IMR-90 (cell line): ENCODE measurements around the gene RNF224. TPM values are rescaled to one million over a fixed set of nuclear protein-coding genes. Genes with fewer than 3 reads are reported as not detected.

Experiments
- ATAC-seq: fragments of 200-7000 bp; cut with Tn5 transposase; 2 replicates; pipeline ENCODE4 v1.9.1; 2020; ENCODE audit warnings: low read depth, mild to moderate bottlenecking, moderate library complexity
- BruUV-seq: library from RNA; stranded (reverse); fragments of 400-500 nt; replicated peaks from 2 replicates; lab custom pipeline; 2021; lab: Mats Ljungman, UMichigan
- CTCF ChIA-PET: fragments of 300-600 bp; formaldehyde crosslinking; extraction: SDS; loops from one replicate; lab custom pipeline; 2021; ENCODE audit warnings: antibody characterized with exemption; lab: Yijun Ruan, JAX
- POLR2A ChIA-PET: fragments of 300-600 bp; sonication (Branson Sonifier 250); formaldehyde crosslinking; loops from one replicate; lab custom pipeline; 2022; ENCODE audit warnings: antibody characterized with exemption; ENCODE audit not compliant: unreplicated experiment; lab: Charles Lee
- DNase-seq: peaks from one replicate; pipeline ENCODE4 v3.0.0; 2013
- H2AFZ ChIP-seq: replicated peaks from 2 replicates; pipeline ENCODE3; 2013; ENCODE audit warnings: low read length, mild to moderate bottlenecking; ENCODE audit not compliant: poor library complexity
- H2AK5ac ChIP-seq: 2 replicates; pipeline ENCODE4 v1.6.1; 2013; ENCODE audit warnings: low read depth, low read length, inconsistent platforms
- H2AK9ac ChIP-seq: replicated peaks from 2 replicates; pipeline ENCODE3; 2013; ENCODE audit warnings: mild to moderate bottlenecking, low read depth, low read length, moderate library complexity; ENCODE audit not compliant: poor library complexity
- H2BK120ac ChIP-seq: 2 replicates; pipeline ENCODE4 v1.6.1; 2013; ENCODE audit warnings: low read depth, low read length, inconsistent platforms
- H2BK15ac ChIP-seq: 3 replicates; pipeline ENCODE4 v1.6.1; 2013; ENCODE audit warnings: low read depth, low read length, inconsistent platforms
- H2BK20ac ChIP-seq: 2 replicates; pipeline ENCODE4 v1.6.1; 2013; ENCODE audit warnings: low read depth, mild to moderate bottlenecking, inconsistent platforms, low read length, moderate library complexity
- H2BK5ac ChIP-seq: 2 replicates; pipeline ENCODE4 v1.6.1; 2013; ENCODE audit warnings: mild to moderate bottlenecking, low read depth, low read length, inconsistent platforms; ENCODE audit not compliant: poor library complexity, severe bottlenecking
- H3K14ac ChIP-seq: replicated peaks from 2 replicates; pipeline ENCODE4 v1.6.1; 2013; ENCODE audit warnings: low read depth, low read length, inconsistent platforms
- H3K18ac ChIP-seq: 2 replicates; pipeline ENCODE4 v1.6.1; 2013; ENCODE audit warnings: low read depth, low read length, control low read depth
- H3K23ac ChIP-seq: 2 replicates; pipeline ENCODE4 v1.6.1; 2013; ENCODE audit warnings: low read depth, low read length, inconsistent platforms
- H3K27ac ChIP-seq: 2 replicates; pipeline ENCODE4 v1.5.1; 2013; ENCODE audit warnings: mild to moderate bottlenecking, control low read depth, low read length; ENCODE audit not compliant: insufficient read depth
- H3K27me3 ChIP-seq: 2 replicates; pipeline ENCODE4 v1.6.1; 2013; ENCODE audit warnings: low read length; ENCODE audit not compliant: control insufficient read depth, insufficient read depth
- H3K36me3 ChIP-seq: 2 replicates; pipeline ENCODE4 v1.6.1; 2013; ENCODE audit warnings: low read length, mixed read lengths; ENCODE audit not compliant: control insufficient read depth, insufficient read depth
- H3K4ac ChIP-seq: 2 replicates; pipeline ENCODE4 v1.6.1; 2013; ENCODE audit warnings: low read depth, low read length, inconsistent platforms
- H3K4me1 ChIP-seq: 2 replicates; pipeline ENCODE4 v1.6.1; 2013; ENCODE audit warnings: low read length, mixed read lengths; ENCODE audit not compliant: control insufficient read depth, insufficient read depth
- H3K4me2 ChIP-seq: 2 replicates; pipeline ENCODE4 v1.6.1; 2013; ENCODE audit warnings: low read depth, mild to moderate bottlenecking, control low read depth, low read length, moderate library complexity
- H3K4me3 ChIP-seq: 2 replicates; pipeline ENCODE4 v1.5.1; 2013; ENCODE audit warnings: low read depth, mild to moderate bottlenecking, control low read depth, low read length, moderate library complexity; ENCODE audit not compliant: insufficient read depth
- H3K56ac ChIP-seq: 2 replicates; pipeline ENCODE4 v1.6.1; 2013; ENCODE audit warnings: low read length, inconsistent platforms; ENCODE audit not compliant: insufficient read depth; ENCODE audit errors: extremely low read depth
- H3K79me1 ChIP-seq, 2 experiments: 2 replicates each; pipeline ENCODE4 v1.6.1; 2013; ENCODE audit warnings: low read length in 2 of 2, inconsistent platforms in 1 of 2, low read depth in 1 of 2
- H3K9ac ChIP-seq: 2 replicates; pipeline ENCODE4 v1.6.1; 2013; ENCODE audit warnings: low read depth, low read length, control low read depth
- H3K9me1 ChIP-seq: 2 replicates; pipeline ENCODE4 v1.6.1; 2013; ENCODE audit warnings: low read length, inconsistent platforms; ENCODE audit not compliant: insufficient read depth
- H3K9me3 ChIP-seq: 2 replicates; pipeline ENCODE4 v1.6.1; 2013; ENCODE audit warnings: low read length; ENCODE audit not compliant: control insufficient read depth, insufficient read depth
- H4K20me1 ChIP-seq: 2 replicates; pipeline ENCODE4 v1.6.1; 2013; ENCODE audit warnings: low read length, inconsistent platforms; ENCODE audit not compliant: insufficient read depth
- H4K5ac ChIP-seq: 2 replicates; pipeline ENCODE4 v1.6.1; 2013; ENCODE audit warnings: mild to moderate bottlenecking, low read depth, low read length, control low read depth
- H4K8ac ChIP-seq, 2 experiments: 2 replicates each; pipeline ENCODE4 v1.6.1; 2013; ENCODE audit warnings: low read depth in 2 of 2, low read length in 2 of 2, control low read depth in 1 of 2, inconsistent platforms in 1 of 2
- H4K91ac ChIP-seq: 2 replicates; pipeline ENCODE4 v1.6.1; 2013; ENCODE audit warnings: low read depth, low read length, inconsistent platforms; ENCODE audit not compliant: insufficient read depth
- MAFK ChIP-seq: IDR thresholded peaks from 2 replicates; pipeline ENCODE4 v1.6.1; 2012; ENCODE audit warnings: low read depth, low read length, improper control_type of control experiment
- RAD21 ChIP-seq: IDR thresholded peaks from 2 replicates; pipeline ENCODE4 v1.6.1; 2012; ENCODE audit warnings: low read length, improper control_type of control experiment
- WGBS, 2 experiments: methylation state at CpG; one replicate each; pipeline versions ENCODE4 v1.1.5 to v1.1.7; 2013; ENCODE audit warnings: missing lambda C conversion rate in 2 of 2; ENCODE audit not compliant: insufficient read length in 1 of 2; ENCODE audit errors: extremely low coverage in 2 of 2; 5-methylcytosine and 5-hydroxymethylcytosine counted together
- dilution Hi-C: fragments of 300-500 bp; cut with HindIII; formaldehyde crosslinking; loops from one replicate; pipeline ENCODE4 v1.14.3; 2018; ENCODE audit warnings: low sequenced_read_pairs; ENCODE audit not compliant: unreplicated experiment
- in situ Hi-C: fragments of 300-500 bp; cut with MboI; formaldehyde crosslinking; loops from 3 replicates; pipeline ENCODE4 v1.14.3; 2019; ENCODE audit warnings: low sequenced_read_pairs, inconsistent platforms, mixed read lengths
- intact Hi-C: fragments of 100-400 bp; cut with micrococcal nuclease; formaldehyde crosslinking; loops from 2 replicates; pipeline ENCODE4 v1.10.0; 2022
- polyA plus RNA-seq, 3 experiments: library from polyadenylated mRNA; depleted of rRNA; stranded (reverse); fragments of >200 nt; gene quantifications; 2 replicates each; pipeline ENCODE4 v1.2.3, GENCODE V29; 2012; ENCODE audit warnings: low replicate concordance in 1 of 3
- total RNA-seq: library from RNA; depleted of rRNA; stranded (reverse); fragments of >200 nt; gene quantifications from 2 replicates; pipeline ENCODE4 v1.2.3, GENCODE V29; 2012
- TF ChIP-seq, protein P1 (sequence below): fragments of 150-350 bp; IDR thresholded peaks from 2 replicates; pipeline ENCODE4 v1.6.1; 2016; ENCODE audit warnings: low read depth, mild to moderate bottlenecking, low read length, moderate library complexity, borderline replicate concordance

The RNF224 gene
- total and polyA plus RNA-seq, 2 of the 4 experiments (the other 2 are of a cell fraction), result not detected

DNA sequence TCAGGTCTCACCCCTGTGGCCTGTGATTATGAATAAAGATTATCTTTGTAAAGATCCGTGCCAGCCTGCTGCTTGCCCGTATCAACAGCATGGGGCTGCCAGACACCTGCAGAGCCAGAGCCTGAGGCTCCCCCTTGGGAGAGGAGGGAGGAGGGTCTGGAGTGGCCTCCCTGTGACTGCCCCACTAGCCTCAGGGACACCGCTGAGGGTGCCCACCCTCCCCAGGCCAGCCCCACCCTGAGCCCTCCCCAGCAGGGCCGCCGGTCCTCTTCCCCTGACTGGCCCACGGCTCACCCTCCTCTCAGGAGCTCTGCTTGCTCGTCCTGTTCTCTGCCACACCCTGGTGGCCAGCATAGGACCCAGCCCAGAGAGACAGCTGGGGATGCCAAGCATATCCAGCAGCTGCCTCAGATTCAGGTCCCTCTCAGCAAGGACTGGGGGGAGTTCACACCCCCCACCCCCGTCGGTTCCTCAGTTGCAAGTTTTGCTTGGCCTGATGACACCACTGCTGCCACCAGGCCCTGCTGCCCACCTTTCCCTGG, 36.9 kb upstream of the RNF224 start:
- TF ChIP-seq, protein P1, sequence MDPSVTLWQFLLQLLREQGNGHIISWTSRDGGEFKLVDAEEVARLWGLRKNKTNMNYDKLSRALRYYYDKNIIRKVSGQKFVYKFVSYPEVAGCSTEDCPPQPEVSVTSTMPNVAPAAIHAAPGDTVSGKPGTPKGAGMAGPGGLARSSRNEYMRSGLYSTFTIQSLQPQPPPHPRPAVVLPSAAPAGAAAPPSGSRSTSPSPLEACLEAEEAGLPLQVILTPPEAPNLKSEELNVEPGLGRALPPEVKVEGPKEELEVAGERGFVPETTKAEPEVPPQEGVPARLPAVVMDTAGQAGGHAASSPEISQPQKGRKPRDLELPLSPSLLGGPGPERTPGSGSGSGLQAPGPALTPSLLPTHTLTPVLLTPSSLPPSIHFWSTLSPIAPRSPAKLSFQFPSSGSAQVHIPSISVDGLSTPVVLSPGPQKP, result no peak
- TF ChIP-seq MAFK (no peak), RAD21 (no peak)
- no peak overlapping the region for H2AFZ ChIP-seq
- H4K20me1 ChIP-seq, result peaks cover 27% of the 10 kb centered on the region
- H3K79me1 ChIP-seq, result peaks cover 5 to 74% of the 10 kb centered on the region in 2 experiments
- ATAC-seq (no peak), DNase-seq (no peak)
- no TSS peak for BruUV-seq
- no peak overlapping the region for H3K27ac ChIP-seq
- no peaks in the 10 kb centered on the region for H3K9me1 ChIP-seq
- no peak overlapping the region for H3K56ac ChIP-seq
- no peak overlapping the region for H2BK20ac ChIP-seq
- H4K91ac ChIP-seq, result no peak overlapping the region
- H2BK5ac ChIP-seq, result no peak overlapping the region
- H2BK15ac ChIP-seq, result no peak overlapping the region
- H3K4me3 ChIP-seq, result no peak overlapping the region
- no peak overlapping the region for H2AK5ac ChIP-seq
- H3K9me3 ChIP-seq, result no peaks in the 10 kb centered on the region
- intact Hi-C loops, result no loop called here
- no peak overlapping the region for H3K18ac ChIP-seq
- no peak overlapping the region for H3K9ac ChIP-seq
- POLR2A ChIA-PET, result no interaction called here
- in situ Hi-C loops, result no loop called here
- peaks cover 16% of the 10 kb centered on the region for H3K4me1 ChIP-seq
- H3K36me3 ChIP-seq, result peaks cover 38% of the 10 kb centered on the region
- no peak overlapping the region for H3K4ac ChIP-seq
- H3K4me2 ChIP-seq, result no peak overlapping the region; the same call in 1 of the 2 replicates
- no peak overlapping the region for H3K23ac ChIP-seq
- H3K14ac ChIP-seq, result no peak overlapping the region
- H3K27me3 ChIP-seq, result no peaks in the 10 kb centered on the region
- no peak overlapping the region for H4K5ac ChIP-seq
- H4K8ac ChIP-seq, result no peak overlapping the region
- 100% methylated on average over 2 of the region's 9 CpGs; no CpG with 5 or more reads in 1 of the 2 experiments for WGBS, 2 experiments
- dilution Hi-C loops, result no loop called here
- H2BK120ac ChIP-seq, result no peak overlapping the region
- H2AK9ac ChIP-seq, result no peak overlapping the region
- CTCF ChIA-PET, result no interaction called here
